Esophagus squamous epithelium (tissue), 4 donors: ENCODE data around the gene SPECC1.

ENCODE experiments used
- CTCF ChIP-seq, 6 experiments: fragments of 450-650 bp in 4 of 6; fragments of 200-600 bp in 2 of 6; sonication (generic) in 2 of 6; IDR thresholded peaks; one replicate each; pipeline ENCODE4 v1.5.1; 2016 to 2019; ENCODE audit warnings: antibody characterized with exemption in 6 of 6, mild to moderate bottlenecking in 4 of 6, moderate library complexity in 4 of 6
- POLR2A ChIP-seq, 4 donors: fragments of 450-650 bp; IDR thresholded peaks; one replicate each; pipeline ENCODE4 v1.6.1; 2017; ENCODE audit warnings: antibody characterized with exemption in 4 of 4, mild to moderate bottlenecking in 4 of 4, moderate library complexity in 3 of 4

- TF ChIP-seq CTCF (IDR thresholded peaks at IDR 0.05), result no peak
- TF ChIP-seq POLR2A (IDR thresholded peaks at IDR 0.05), result no peak
Measured at GRCh38 chr17:20189979-20190378, 180.8 kb downstream of the SPECC1 start.
